NCI-H1694 (cell line): ENCODE measurements around the gene REEP3.
"Not testable (repeated sequence)": the region's sequence is repeated elsewhere in the genome, so short reads cannot be mapped to it uniquely, and the experiment has no call there.

Experiments
- DNase-seq: peaks from one replicate; lab custom pipeline; 2025; lab: John Stamatoyannopoulos, UW

The REEP3 gene

GRCh38 chr10:63549810-63550209 is 28.6 kb downstream of the REEP3 start:
- DNase-seq, result no peak

DNA sequence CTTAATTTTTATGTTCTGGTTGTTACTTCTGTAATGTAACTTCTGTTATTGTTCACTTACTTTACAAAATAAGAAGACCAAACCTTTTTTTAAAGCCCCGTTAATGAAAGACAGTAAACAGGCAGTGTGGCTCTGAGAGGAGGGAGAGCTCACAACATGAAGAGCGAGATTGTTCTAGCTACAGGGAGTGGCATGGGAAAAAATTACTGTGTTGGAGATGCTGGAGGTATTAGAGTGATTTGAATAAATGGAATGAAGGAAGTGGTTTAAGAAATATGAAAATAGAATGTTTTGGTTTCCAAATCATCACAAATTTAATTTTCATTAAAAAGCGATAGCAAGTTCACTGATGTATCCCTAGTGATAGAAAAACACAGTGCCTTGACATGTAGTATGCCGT is 31.8 kb downstream of the REEP3 start:
- DNase-seq, result no peak

GRCh38 chr10:63553473-63553872 is 32.3 kb downstream of the REEP3 start:
- DNase-seq, result no peak

GRCh38 chr10:63554657-63555056 is 33.5 kb downstream of the REEP3 start:
- DNase-seq, result no peak

DNA sequence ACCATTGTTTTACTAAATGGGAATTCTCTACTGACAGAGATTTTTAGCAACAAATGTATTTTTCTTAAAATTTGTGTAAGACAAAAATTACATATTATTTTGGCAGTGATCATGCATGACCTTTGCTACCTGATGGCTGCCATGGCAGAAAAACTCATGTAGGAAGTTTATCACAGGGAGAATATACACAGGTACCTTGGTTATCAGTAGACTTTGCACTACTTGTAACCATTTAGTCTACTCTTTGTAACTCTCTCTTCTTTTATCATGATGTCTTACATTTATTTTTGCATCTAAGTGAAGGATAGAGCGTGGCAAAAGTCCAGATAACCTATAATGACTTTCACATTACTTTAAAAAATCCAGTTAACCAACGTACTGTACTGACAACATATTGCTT is 34.1 kb downstream of the REEP3 start:
- no peak for DNase-seq

GRCh38 chr10:63558132-63558784 is 37.1 kb downstream of the REEP3 start:
- DNase-seq, result no peak

- peak; percentile 38 for DNase-seq
Observed at GRCh38 chr10:63561341-63561740, 40.1 kb downstream of the REEP3 start.

DNA sequence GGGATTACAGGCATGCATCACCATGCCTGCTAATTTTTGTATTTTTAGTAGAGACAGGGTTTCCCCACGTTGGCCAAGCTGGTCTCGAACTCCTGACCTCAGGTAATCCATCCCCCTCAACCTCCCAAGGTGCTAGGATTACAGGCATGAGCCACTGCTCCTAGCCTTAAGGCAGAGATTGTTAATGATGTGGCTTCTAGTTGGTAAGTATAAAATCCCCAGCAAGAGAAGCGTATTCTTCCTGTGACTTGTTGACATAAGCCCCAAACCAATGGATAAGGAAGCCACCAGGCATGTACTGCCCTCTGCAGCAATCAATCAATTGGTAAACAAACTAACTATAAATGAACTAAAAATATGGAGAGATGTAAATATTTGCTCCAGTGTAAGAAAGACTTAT is 41.2 kb downstream of the REEP3 start:
- DNase-seq, result no peak

GRCh38 chr10:63562857-63563256 is 41.7 kb downstream of the REEP3 start:
- no peak for DNase-seq

GRCh38 chr10:63563623-63564022 is 42.4 kb downstream of the REEP3 start:
- no peak for DNase-seq

- DNase-seq, result not testable (repeated sequence)
Observed at GRCh38 chr10:63564731-63565130, 43.5 kb downstream of the REEP3 start.

GRCh38 chr10:63573068-63573697 is 52.0 kb downstream of the REEP3 start:
- no peak for DNase-seq

DNA sequence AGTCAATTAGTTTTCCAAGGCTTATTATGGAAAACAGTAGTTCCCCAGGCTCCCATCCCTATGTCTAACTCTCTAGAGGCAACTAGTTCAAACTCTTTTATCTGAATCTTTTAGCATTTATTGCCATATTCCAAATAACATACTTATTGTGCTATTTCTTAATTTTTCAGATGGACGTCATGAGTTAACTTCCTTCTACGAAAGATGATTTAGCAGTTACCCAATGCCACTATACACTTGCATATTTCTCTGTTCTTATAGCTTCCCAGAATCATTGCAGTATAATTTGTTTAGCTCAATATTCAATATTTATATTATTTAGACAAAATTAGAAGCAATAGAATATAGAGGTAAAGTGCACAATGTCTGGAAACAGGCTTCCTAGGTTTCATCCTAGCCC is 52.8 kb downstream of the REEP3 start:
- DNase-seq, result no peak

DNA sequence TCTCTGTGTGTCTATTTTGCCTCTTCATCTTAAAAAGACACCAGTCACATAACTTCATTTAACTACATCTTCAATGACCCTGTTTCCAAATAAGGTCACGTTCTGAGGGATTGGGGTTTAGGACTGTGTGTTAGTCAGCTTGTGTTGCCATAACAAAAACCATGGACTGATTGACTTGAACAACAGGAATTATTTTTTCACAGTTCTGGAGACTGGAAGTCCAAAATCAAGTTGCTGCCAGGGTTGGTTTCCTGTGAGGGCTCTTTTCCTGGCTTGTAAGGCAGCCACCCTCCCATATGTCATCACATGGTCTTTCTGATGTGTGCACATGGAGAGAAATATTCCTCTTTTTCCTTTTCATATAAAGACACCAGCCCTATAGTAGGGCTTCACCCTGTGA is 55.3 kb downstream of the REEP3 start:
- no peak for DNase-seq

DNA sequence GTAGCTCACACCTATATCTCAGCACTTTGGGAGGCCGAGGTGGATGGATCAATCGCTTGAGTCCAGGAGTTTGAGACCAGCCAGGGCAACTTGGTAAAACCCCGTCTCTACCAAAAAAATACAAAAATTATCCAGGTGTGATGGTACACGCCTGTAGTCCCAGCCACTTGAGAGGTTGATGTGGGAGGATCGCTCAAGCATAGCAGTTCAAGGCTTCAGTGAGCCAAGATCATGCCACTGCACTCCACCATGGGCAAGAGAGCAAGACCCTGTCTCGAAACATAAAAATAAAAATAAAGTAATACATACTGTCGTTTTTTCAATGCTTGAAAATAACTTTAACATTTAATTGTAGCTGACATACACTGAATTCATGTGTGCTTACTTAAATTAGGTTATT is 57.3 kb downstream of the REEP3 start:
- DNase-seq, result no peak

GRCh38 chr10:63579371-63580014 is 58.3 kb downstream of the REEP3 start:
- no peak for DNase-seq

DNA sequence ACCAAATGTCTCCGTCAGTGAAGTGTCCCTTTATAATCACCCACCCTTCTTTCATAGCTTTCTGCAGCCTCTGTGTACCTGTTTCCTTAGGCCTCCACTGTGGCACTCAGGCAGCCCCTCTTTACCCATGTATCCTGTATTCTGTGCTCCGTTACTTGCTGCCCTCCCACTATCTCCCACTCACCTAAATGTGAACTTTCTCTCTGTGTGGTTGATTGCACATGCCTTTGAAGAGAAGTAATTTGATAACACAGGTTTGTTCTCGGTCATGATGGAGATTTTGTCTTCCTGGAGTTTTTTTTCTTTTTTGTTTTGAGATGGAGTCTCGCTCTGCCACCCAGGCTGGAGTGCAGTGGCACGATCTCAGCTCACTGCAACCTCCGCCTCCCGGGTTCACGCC is 61.5 kb downstream of the REEP3 start:
- no peak for DNase-seq

DNA sequence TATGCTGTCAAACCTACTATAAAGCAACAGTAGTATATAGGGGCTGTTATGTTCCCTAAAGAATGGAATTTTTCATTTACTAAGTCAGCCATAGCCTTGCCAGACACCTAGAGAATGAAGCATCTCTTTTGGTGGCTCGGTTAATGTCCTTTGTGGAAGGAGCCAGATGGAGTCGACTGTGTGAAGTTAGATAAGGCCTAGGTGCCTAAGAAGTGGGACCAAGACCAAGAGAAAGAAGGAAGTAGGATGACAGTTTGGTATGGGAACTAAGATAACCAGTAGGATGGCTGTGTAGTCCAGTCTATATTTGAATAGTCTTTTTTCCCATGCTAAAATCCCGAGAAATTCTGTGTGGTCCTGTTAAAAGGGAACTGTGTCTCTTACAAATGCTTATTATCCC is 62.2 kb downstream of the REEP3 start:
- DNase-seq, result no peak

DNA sequence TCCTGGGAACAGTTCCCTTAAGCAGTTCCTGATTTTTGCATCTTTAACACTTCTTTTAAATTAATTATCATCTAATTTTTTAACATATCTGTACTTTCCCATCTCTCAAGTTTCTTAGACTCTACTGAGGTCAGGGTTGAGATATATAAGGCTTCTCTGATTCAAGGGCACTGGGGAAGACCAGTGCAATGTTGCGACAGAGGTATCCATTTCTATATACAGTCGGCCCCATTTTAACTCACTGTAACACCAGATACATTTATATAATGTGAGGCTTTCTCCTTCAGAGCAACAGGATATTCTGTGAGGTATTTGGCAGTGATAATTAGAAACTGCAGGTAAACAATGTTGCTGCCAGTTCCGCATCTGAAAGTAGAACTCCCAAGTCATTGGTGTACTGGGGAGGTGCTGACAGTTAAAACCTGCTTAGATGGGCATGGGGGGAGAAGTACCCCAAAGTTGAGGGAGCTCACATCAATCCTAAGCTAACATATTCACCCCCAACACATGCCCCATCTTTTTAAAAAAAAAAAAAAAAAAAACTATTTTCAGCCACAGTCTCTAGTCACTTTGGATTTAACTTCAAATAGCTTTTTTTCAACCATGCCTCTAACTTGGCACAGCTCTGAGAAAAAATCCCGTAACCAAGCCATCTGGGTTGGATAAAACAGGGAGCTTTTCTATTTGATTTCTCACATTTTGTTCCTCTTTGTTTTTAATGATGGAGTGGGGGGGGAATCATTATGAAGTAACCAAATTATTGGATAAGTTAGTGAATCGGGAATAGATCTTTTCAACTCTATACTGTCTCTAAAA is 62.9 kb downstream of the REEP3 start:
- DNase-seq, result peak; percentile 23

DNA sequence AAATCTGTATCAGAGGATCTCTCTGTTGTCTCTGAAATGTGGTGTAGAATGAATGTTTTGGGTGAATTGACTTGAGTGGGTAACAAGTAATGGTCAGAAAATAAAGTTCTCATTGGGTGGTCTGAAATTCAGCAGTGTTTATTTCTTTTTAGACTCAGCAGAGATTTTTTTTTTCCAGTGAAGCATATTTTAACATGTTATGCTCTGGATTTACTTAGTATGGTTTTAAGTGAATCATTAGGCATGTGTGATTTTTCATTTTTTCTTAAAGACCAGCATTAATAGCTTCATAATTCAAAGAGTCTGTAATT is 63.5 kb downstream of the REEP3 start:
- no peak for DNase-seq

DNA sequence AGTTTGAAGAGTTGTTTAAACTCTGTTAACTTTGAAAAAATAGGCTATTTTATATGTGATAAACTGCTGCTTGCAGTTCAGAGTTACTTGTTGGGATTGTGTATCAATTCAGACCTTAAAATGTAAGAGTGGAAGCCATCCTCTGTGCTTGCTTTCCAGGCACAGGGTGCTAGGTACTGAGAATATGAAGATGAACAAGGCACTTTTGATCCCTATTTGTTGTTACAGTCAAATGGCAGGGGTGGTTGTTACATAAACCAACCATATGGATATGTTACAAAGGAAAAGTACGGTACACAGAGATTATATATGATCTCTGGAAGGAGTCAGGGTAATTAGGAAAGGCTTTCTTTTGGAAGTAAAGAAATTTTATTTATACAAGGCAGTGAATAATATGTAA is 63.8 kb downstream of the REEP3 start:
- no peak for DNase-seq

- no peak for DNase-seq
Observed at GRCh38 chr10:63586043-63586442, 64.8 kb downstream of the REEP3 start.

DNA sequence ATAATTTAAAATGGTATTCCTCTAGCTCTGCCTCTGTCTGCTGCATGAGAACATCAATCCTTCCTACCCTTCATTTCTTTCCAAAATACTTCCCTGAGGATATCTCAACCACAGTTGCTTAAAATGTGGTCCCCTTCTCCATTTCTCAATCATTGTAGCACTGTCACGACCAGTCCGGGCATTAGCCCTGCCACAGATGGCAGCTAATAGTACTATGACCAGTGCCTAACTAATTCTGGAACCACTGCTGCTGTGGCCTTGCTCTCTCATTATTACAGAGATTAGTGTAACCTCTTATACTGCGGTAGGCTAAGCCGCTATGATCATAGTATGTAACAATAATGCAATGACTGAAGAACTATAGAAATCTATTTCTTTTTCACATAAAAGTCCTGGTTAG is 66.0 kb downstream of the REEP3 start:
- DNase-seq, result no peak
